SK-N-MC (cell line): ENCODE results near the gene OAT.
"Not testable (repeated sequence)": the region's sequence is repeated elsewhere in the genome, so short reads cannot be mapped to it uniquely, and the experiment has no call there.

Source experiments
- DNase-seq: peaks from one replicate; pipeline ENCODE4 v3.0.0-alpha.2; 2011; ENCODE audit warnings: low read depth, low spot score
- H3K27ac ChIP-seq: fragments of 200-600 bp; sonication (generic); 2 replicates; pipeline ENCODE4 v1.5.1; 2016; ENCODE audit warnings: mixed run types
- H3K36me3 ChIP-seq: fragments of 200-600 bp; sonication (generic); 2 replicates; pipeline ENCODE4 v1.6.1; 2017; ENCODE audit warnings: antibody characterized with exemption, low read length, mixed read lengths; ENCODE audit not compliant: insufficient read depth
- H3K4me3 ChIP-seq: fragments of 200-600 bp; sonication (generic); 2 replicates; pipeline ENCODE4 v1.5.1; 2016
- H3K9ac ChIP-seq: fragments of 200-600 bp; sonication (generic); 2 replicates; pipeline ENCODE4 v1.8.0; 2017; ENCODE audit warnings: mixed run types, mixed read lengths; ENCODE audit not compliant: insufficient read length
- H3K9me3 ChIP-seq: fragments of 200-600 bp; sonication (generic); 2 replicates; pipeline ENCODE4 v1.6.1; 2017; ENCODE audit warnings: low read depth, mild to moderate bottlenecking, antibody characterized with exemption, low read length, moderate library complexity, mixed read lengths
- EZH2 ChIP-seq: fragments of 200-600 bp; sonication (generic); IDR thresholded peaks from one replicate; pipeline ENCODE4 v1.6.1; 2017; ENCODE audit warnings: antibody characterized with exemption
- FOXP2 ChIP-seq: optimal IDR thresholded peaks from 2 replicates; pipeline ENCODE3; 2011; ENCODE audit warnings: mild to moderate bottlenecking, moderate library complexity; ENCODE audit not compliant: insufficient read depth; ENCODE audit errors: extremely low read length, control extremely low read depth
- POLR2AphosphoS5 ChIP-seq: IDR thresholded peaks from 2 replicates; pipeline ENCODE4 v1.6.1; 2012; ENCODE audit warnings: mild to moderate bottlenecking, low read depth, low read length, borderline replicate concordance

OAT gene

DNA sequence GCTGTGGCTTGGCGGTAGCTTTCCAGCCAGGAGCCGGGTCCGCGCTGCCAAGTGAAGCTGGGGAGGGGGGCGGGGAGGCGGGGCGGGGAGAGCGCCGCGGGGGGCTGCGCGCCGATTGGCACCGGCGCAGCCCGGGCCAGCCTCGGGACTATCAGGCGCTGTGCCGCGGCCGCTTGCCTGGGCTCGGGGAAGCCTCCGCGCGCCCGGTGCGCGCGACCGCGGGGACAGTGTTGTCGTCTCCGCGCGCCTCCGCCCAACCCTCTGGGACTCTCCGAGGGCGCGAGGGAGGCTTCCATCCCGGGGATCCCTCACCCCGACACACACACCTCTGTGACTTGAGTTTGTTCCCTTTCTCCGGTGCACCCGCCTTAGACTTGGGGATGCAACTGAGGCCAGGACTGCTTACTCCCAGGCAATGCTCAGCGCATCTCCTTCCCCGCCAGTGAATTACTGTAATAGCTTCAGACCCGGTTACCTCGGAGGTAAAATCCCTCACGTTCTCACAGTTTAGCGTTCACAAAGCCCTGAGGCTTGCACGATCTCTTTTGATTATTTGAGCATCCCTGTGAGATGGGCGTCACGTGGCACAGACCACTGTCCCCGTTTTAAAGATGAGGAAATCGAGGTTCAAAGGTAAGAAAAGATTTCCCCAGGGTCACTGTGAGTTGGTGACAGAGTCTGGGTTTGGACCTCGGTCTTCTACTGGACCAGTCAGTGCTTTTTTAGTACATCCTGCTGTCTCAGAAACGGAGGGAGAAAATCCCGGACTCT lies 31.5 kb upstream of the OAT start, which contains the start of gene NKX1-2:
Gene NKX1-2 (minus strand): TSS at position 24 of the 771 bp plus-strand sequence. CDS start 92 bp downstream, outside the sequence.
- TF ChIP-seq EZH2 (no peak), POLR2AphosphoS5 (no peak), FOXP2 (no peak)
- Histone ChIP-seq H3K9me3 (no peaks in the 10 kb centered on the region), H3K9ac (no peak within 1 kb of the TSS), H3K4me3 (peak within 1 kb of the TSS; percentile 54), H3K27ac (no peak within 1 kb of the TSS), H3K36me3 (no peaks in the 10 kb centered on the region)
- DNase-seq: no peak

DNA sequence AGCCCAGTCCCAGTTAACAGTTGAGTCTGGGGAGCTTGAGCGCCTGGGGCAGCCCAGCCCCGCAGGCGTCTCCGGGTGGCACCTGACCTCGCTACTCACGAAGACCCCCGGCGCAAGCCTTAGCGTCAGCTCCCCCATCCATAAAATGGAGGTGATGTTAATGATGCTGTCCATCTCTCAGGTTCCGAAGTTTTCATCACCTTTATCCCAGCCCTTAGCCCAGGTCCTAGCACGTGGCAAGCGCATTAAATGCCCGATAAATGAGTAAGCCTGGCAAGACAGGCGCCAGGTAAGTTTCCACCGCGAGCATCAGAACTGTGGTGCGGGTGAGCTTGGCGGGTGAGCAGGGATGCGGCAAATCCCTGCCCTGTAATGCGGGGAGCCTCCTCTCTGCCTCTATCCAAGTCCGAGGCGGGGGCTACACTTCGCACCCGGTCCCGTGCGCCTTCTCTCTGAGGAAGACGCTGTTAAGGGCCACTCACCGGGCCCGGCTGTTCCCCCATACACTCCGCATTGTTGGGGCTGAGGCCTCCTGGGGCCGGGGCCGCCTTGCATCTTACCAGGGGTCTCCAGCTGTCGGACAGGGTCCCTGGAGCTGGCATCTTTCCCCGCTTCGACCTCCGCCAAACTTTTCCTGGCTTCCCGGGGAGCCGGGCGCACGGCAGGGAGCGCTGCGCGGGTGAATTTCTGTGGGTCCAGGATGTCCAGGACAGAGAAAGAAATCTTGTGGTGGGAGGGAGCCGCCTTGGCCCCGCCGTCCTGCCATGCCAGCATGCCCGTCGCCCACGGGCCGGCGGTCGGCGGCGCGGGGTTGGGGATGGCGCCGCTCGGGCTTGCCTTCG lies 30.7 kb upstream of the OAT start:
- no peak for DNase-seq
- no peak overlapping the region for H3K9ac ChIP-seq
- H3K4me3 ChIP-seq: peak overlapping the region; percentile 54
- no peaks in the 10 kb centered on the region for H3K36me3 ChIP-seq
- H3K27ac ChIP-seq: no peak overlapping the region
- TF ChIP-seq POLR2AphosphoS5 (no peak), FOXP2 (no peak), EZH2 (no peak)
- H3K9me3 ChIP-seq: no peaks in the 10 kb centered on the region

DNA sequence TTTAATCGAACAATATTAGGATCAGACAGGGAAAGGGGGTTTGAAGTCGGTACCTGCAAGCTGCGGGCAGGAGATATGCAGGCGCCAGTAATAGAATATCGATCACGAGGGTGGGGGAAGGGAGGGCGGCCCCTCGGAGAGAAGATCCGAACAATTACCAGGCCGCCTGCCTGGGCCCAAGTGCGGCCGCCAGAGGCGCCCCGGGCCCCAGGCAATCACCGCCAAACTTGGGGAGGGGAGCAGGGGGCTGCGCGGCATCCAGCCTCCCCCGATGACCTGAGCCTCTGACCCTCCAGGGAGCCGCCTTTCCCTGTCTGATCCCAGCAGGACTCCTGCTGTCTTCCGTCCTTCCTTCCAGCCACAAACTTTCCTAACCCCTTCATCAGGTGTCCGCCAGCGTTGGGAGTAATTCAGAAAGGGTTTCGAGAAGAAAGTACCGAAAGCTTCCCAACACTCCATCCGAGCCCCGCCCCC lies 30.0 kb upstream of the OAT start:
- TF ChIP-seq POLR2AphosphoS5 (no peak), FOXP2 (no peak), EZH2 (no peak)
- DNase-seq: no peak
- Histone ChIP-seq H3K27ac (no peak overlapping the region), H3K36me3 (no peaks in the 10 kb centered on the region), H3K9me3 (no peaks in the 10 kb centered on the region), H3K9ac (no peak overlapping the region), H3K4me3 (no peak overlapping the region)

DNA sequence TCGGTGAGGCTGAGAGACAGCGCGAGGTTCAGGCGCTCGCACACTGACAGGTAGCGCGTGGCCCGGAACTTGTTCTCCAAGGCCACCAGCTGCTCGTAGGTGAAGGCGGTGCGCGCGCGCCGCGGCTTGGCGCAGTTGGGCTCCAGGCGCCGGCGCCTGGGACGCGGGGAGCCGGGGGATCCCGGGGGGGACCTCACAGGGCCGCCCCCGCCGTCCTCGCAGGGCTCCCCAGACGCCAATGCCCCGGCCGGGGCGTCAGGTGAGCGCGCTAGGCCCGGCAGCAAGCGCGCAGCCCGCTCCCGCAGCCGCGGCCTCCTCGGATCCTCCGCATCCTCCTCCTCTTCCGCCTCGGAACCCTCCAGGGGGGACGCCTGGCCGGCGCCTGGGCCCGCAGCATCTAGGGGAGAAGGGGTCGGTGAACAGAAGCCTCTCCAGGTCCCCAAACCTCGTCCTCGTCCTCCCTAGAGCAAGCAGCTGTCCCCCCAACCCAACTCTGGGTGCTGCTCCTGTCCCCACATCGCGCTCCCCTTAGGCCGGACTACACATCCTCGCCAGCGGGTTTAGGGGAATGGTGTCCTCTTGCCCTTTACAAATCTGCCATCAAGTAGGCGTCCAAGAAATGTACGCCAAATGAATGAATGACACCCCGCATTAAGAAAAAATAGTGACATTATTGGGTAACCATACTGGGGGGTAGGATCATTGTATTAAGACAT lies 29.2 kb upstream of the OAT start:
- H3K9ac ChIP-seq: no peak overlapping the region
- DNase-seq: no peak
- no peaks in the 10 kb centered on the region for H3K36me3 ChIP-seq
- H3K4me3 ChIP-seq: no peak overlapping the region
- no peak overlapping the region for H3K27ac ChIP-seq
- H3K9me3 ChIP-seq: no peaks in the 10 kb centered on the region
- TF ChIP-seq EZH2 (no peak), POLR2AphosphoS5 (no peak), FOXP2 (no peak)

DNA sequence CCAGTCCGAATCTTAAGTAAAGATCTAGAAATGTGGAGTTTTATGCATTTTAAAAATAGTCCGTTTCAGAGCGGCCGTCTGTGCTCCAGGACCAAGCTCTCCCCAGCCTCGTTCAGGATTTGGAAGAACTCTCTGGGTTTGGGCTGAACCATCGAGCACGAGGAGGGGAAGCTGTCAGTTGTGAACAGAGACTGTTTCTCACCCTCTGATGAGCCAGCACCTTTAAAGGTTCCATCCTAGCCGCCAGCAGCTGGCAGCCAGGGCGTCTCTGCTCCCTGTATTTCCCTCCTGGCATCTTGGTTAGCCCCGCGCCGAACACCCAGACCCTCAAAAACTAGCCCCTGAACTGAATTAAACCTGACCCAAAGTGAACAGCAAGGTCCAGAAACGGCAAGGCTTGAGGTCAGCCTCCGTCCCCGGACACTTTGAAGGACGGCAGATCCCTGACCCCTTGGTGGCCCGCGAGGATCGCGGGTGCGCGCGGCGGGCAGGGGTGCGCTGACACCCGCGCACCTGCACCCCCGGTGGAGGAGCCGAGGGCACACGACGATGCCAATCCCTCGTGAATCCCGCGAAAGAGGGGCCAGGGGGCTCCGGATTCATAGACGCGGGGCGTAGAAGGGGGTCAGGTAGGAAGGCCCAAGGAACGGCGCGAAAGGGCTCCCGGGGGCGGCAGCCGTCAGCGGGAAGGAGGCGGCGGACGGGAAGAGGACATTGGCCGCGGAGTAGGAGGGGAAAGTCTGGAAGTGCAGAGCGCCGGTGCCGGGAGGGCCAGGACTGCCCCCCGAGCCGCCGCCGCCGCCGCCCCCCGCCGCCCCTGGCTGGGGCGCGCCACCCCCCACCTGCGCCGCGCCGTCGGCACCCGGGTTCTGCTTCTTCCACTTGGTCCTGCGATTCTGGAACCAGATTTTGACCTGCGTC lies 28.4 kb upstream of the OAT start:
- no peak overlapping the region for H3K9ac ChIP-seq
- H3K36me3 ChIP-seq: no peaks in the 10 kb centered on the region
- TF ChIP-seq EZH2: no peak
- no peak for TF ChIP-seq POLR2AphosphoS5
- TF ChIP-seq FOXP2: no peak
- no peak overlapping the region for H3K4me3 ChIP-seq
- H3K9me3 ChIP-seq: no peaks in the 10 kb centered on the region
- DNase-seq: no peak
- H3K27ac ChIP-seq: no peak overlapping the region

DNA sequence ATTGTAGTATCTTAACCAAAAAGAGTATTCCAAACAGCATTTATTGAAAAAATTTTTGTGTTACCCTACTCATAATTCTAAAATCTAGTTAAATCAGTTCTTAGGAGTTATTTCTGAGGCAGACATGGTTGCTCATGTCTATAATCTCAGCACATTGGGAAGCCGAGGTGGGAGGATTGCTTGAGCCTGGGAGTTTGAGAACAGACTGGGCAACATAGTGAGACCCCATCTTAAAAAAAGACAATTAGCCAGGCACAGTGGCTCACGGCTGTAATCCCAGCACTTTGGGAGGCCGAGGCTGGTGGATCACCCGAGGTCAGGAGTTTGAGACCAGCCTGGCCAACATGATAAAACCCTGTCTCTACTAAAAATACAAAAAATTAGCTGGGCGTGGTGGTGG lies 23.0 kb upstream of the OAT start:
- H3K4me3 ChIP-seq, H3K36me3 ChIP-seq, H3K9ac ChIP-seq, H3K27ac ChIP-seq, DNase-seq, H3K9me3 ChIP-seq: not testable (repeated sequence)

DNA sequence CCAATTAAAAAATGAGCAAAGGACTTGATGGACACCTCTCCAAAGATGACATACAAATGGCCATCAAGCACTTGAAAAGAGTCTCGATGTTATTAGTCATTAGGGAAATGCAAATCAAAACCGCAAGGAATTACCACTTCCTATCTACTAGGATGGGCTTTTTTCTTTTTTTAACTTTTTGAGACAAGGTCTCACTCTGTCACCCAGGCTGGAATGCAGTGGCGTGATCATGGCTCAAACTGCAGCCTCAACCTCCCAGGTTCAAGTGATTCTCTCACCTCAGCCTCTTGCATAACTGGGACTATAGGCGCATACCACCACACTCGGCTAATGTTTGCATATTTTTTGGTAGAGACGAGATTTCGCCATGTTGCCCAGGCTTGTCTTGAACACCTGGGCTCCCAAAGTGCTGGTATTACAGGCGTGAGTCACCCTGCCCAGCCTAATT lies 17.5 kb upstream of the OAT start:
- H3K9ac ChIP-seq: no peak overlapping the region
- no peak for TF ChIP-seq POLR2AphosphoS5
- TF ChIP-seq EZH2: no peak
- TF ChIP-seq FOXP2: no peak
- no peak overlapping the region for H3K4me3 ChIP-seq
- H3K9me3 ChIP-seq: no peaks in the 10 kb centered on the region
- DNase-seq: no peak
- no peak overlapping the region for H3K27ac ChIP-seq
- no peaks in the 10 kb centered on the region for H3K36me3 ChIP-seq

DNA sequence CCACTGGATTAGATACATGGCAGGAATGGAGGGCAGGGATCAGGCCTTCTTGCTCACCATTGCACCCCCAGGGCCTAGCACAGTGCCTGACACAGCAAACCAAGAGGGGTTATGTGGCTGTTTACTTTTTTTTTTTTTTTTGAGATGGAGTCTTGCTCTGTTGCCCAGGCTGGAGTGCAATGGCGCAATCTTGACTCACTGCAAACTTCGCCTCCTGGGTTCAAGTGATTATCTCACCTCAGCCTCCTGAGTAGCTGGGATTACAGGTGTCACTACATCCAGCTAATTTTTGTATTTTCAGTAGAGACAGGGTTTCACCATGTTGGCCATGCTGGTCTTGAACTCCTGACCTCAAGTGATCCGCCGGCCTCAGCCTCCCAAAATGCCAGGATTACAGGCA lies 17.0 kb upstream of the OAT start:
- H3K4me3 ChIP-seq, H3K9me3 ChIP-seq, H3K27ac ChIP-seq: not testable (repeated sequence)

More for the DNA sequence above, 17.0 kb upstream of the OAT start:
- H3K36me3 ChIP-seq, DNase-seq, H3K9ac ChIP-seq: not testable (repeated sequence)
